Suprapubic skin (tissue), 3 donors: ENCODE data around the gene C17orf75.

Source experiments
- CTCF ChIP-seq, 2 donors: fragments of 200-600 bp in 1 of 2; fragments of 450-650 bp in 1 of 2; sonication (generic) in 1 of 2; IDR thresholded peaks; one replicate each; pipeline ENCODE4 v1.5.1; 2016 to 2019; ENCODE audit warnings: antibody characterized with exemption in 2 of 2, mild to moderate bottlenecking in 1 of 2, moderate library complexity in 1 of 2
- EP300 ChIP-seq: sonication (generic); formaldehyde crosslinking; IDR thresholded peaks from one replicate; pipeline ENCODE4 v1.6.1; 2017; ENCODE audit warnings: antibody characterized with exemption

GRCh38 chr17:32289471-32290070 lies 52.4 kb downstream of the C17orf75 start:
- TF ChIP-seq CTCF (IDR thresholded peaks at IDR 0.05): no peak
- no peak for TF ChIP-seq EP300
